ENCODE results near the gene CABYR.

Gene CABYR

DNA sequence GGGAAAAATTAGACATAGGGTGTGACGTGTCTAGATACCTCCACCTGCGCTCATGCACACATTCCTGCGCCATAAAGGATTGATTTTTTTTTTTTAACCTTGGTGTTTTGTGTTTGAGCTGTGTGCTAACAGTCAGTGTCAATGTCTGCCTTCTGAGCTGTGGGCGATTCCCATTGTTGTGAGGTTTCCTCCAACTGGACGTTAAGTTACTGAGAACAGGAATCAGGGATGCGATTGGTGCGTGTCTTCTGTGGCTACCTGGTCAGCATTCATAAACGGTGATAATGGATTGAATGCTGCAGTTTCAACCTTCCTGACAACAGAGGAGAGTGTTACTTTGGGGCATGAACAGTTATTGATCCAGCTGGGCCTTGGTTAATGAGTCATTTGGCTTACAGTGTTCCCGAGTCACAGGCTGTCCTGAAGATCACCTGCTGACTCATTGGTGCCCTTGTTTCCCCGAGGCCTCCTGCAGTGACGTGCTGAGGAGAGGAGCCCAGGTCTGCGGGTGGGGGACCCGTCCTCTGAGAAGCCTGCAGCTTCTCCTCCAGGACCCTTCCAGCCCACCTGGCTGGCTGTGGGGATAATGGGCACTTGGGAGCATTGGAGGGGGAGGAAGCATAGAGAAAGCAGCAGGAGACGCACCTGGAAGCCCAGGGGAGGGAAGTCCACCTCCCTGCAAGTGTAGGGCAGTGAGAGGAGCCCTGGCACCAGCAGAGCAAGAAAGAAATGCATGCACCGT lies 25.8 kb upstream of the CABYR start:
- ChIA-PET CTCF (interaction anchor here (0.6 to 2.6 kb wide), 3 partner anchors 9 to 376 kb away, joined by 3 to 14 read pairs (median 3); no protein-coding TSS in a partner anchor), POLR2A (interaction anchor here (1.1 kb wide), 1 partner anchor 26 kb away, joined by 3 read pairs; the partner anchor contains the start of gene CABYR)
- Histone ChIP-seq H3K4me1 (ENCODE audit: control insufficient read depth, insufficient read depth, low read length) (no peaks in the 10 kb centered on the region), H3K27ac (ENCODE audit: extremely low read depth, low read depth, low read length) (no peak overlapping the region), H3K9me3 (ENCODE audit: control insufficient read depth, insufficient read depth, low read depth, low read length) (no peaks in the 10 kb centered on the region), H3K36me3 (ENCODE audit: control insufficient read depth in 2 of 2, insufficient read depth in 1 of 2, low read length in 2 of 2) (no peaks in the 10 kb centered on the region; a peak in 1 of 3 replicates), H3K4me3 (ENCODE audit: low read depth, low read length) (no peak overlapping the region)
- TF ChIP-seq ZIC2 (tag by site-specific recombination; IDR thresholded peaks at IDR 0.05) (peak; percentile 74), ZNF658 (tag by site-specific recombination; IDR thresholded peaks at IDR 0.05) (no peak)

DNA sequence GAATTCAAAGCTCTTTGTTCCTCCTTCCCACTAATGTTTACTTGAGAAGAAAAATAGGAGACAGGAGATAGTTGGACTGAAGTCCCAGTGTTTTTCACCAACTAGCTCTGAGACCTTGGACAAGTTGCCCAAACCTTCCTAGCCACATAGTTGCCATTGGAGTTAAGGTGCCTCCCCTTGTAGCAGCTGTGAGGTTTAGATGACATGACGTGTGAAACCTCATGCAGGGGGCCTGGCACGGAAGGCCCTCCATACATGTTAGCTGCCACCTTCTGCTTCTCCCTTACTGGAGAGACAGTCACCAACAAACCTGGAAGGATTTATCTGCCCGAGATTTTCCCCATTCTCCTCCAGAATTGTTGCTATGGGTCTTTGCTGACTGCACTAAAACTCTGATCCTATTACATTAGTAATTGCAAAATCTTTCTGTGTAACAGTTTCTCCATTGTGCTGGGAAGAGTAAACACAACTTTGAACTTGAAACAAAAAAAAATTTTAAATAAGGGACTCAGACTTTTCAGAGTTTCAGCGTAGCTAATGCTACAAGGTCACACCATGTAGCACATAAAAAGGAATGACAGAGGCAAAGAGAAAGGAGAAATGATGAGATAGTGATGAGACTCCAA lies 23.8 kb upstream of the CABYR start:
- Histone ChIP-seq H3K9me3 (ENCODE audit: control insufficient read depth, insufficient read depth, low read depth, low read length) (no peaks in the 10 kb centered on the region), H3K4me3 (ENCODE audit: low read depth, low read length) (no peak overlapping the region), H3K4me1 (ENCODE audit: control insufficient read depth, insufficient read depth, low read length) (no peaks in the 10 kb centered on the region), H3K36me3 (ENCODE audit: control insufficient read depth in 2 of 2, insufficient read depth in 1 of 2, low read length in 2 of 2) (no peaks in the 10 kb centered on the region), H3K27ac (ENCODE audit: extremely low read depth, low read depth, low read length) (no peak overlapping the region)
- CTCF ChIA-PET, result interaction anchor here (0.7 to 2.6 kb wide), 3 partner anchors 38 to 412 kb away, joined by 3 to 14 read pairs (median 3); no protein-coding TSS in a partner anchor
- TF ChIP-seq ZNF416 (tag by site-specific recombination; IDR thresholded peaks at IDR 0.05) (no peak), ZNF658 (tag by site-specific recombination; IDR thresholded peaks at IDR 0.05) (no peak)
- TF ChIP-seq, protein P1, sequence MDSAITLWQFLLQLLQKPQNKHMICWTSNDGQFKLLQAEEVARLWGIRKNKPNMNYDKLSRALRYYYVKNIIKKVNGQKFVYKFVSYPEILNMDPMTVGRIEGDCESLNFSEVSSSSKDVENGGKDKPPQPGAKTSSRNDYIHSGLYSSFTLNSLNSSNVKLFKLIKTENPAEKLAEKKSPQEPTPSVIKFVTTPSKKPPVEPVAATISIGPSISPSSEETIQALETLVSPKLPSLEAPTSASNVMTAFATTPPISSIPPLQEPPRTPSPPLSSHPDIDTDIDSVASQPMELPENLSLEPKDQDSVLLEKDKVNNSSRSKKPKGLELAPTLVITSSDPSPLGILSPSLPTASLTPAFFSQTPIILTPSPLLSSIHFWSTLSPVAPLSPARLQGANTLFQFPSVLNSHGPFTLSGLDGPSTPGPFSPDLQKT (IDR thresholded peaks at IDR 0.05; ENCODE audit: borderline replicate concordance, low read depth, low read length), result no peak
- TF ChIP-seq, protein P2, sequence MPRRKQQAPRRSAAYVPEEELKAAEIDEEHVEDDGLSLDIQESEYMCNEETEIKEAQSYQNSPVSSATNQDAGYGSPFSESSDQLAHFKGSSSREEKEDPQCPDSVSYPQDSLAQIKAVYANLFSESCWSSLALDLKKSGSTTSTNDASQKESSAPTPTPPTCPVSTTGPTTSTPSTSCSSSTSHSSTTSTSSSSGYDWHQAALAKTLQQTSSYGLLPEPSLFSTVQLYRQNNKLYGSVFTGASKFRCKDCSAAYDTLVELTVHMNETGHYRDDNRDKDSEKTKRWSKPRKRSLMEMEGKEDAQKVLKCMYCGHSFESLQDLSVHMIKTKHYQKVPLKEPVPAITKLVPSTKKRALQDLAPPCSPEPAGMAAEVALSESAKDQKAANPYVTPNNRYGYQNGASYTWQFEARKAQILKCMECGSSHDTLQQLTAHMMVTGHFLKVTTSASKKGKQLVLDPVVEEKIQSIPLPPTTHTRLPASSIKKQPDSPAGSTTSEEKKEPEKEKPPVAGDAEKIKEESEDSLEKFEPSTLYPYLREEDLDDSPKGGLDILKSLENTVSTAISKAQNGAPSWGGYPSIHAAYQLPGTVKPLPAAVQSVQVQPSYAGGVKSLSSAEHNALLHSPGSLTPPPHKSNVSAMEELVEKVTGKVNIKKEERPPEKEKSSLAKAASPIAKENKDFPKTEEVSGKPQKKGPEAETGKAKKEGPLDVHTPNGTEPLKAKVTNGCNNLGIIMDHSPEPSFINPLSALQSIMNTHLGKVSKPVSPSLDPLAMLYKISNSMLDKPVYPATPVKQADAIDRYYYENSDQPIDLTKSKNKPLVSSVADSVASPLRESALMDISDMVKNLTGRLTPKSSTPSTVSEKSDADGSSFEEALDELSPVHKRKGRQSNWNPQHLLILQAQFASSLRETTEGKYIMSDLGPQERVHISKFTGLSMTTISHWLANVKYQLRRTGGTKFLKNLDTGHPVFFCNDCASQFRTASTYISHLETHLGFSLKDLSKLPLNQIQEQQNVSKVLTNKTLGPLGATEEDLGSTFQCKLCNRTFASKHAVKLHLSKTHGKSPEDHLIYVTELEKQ (tag by site-specific recombination; IDR thresholded peaks at IDR 0.05; ENCODE audit: borderline replicate concordance), result no peak
- TF ChIP-seq, protein P3, sequence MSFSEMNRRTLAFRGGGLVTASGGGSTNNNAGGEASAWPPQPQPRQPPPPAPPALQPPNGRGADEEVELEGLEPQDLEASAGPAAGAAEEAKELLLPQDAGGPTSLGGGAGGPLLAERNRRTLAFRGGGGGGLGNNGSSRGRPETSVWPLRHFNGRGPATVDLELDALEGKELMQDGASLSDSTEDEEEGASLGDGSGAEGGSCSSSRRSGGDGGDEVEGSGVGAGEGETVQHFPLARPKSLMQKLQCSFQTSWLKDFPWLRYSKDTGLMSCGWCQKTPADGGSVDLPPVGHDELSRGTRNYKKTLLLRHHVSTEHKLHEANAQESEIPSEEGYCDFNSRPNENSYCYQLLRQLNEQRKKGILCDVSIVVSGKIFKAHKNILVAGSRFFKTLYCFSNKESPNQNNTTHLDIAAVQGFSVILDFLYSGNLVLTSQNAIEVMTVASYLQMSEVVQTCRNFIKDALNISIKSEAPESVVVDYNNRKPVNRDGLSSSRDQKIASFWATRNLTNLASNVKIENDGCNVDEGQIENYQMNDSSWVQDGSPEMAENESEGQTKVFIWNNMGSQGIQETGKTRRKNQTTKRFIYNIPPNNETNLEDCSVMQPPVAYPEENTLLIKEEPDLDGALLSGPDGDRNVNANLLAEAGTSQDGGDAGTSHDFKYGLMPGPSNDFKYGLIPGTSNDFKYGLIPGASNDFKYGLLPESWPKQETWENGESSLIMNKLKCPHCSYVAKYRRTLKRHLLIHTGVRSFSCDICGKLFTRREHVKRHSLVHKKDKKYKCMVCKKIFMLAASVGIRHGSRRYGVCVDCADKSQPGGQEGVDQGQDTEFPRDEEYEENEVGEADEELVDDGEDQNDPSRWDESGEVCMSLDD (tag by site-specific recombination; IDR thresholded peaks at IDR 0.05), result no peak
- POLR2A ChIA-PET, result interaction anchor here (0.7 kb wide), 1 partner anchor 24 kb away, joined by 4 read pairs; the partner anchor contains the start of gene CABYR

DNA sequence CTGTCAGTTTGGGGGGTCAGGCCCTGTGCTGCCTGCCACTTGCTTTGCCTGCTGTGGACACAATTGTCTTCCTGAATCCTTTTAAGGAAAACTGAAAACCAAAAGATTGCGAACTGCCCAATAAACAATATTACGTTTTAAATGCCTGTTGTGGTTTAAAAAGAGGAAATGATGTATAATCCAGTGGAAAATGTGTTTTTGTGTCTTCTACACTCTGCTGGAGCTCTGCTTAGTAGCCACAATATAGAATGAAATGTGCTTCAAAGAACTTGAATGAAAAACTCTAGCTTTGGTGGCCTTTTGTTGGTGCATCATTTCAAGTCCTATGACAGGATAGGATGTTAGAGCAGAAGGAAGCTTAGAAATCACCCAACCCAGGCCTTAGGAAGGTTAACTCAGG lies 23.2 kb upstream of the CABYR start:
- TF ChIP-seq ZNF426 (tag by site-specific recombination; IDR thresholded peaks at IDR 0.05) (no peak), ZBTB48 (tag by site-specific recombination; IDR thresholded peaks at IDR 0.05) (no peak), MYNN (tag by site-specific recombination; IDR thresholded peaks at IDR 0.05; ENCODE audit: borderline replicate concordance) (no peak), ZBTB17 (tag by site-specific recombination; IDR thresholded peaks at IDR 0.05) (no peak)
- Histone ChIP-seq H3K4me1 (ENCODE audit: control insufficient read depth, insufficient read depth, low read length) (no peaks in the 10 kb centered on the region), H3K36me3 (ENCODE audit: control insufficient read depth in 2 of 2, insufficient read depth in 1 of 2, low read length in 2 of 2) (peaks cover 0 to 5% of the 10 kb centered on the region in 2 experiments; a peak in 2 of 3 replicates), H3K4me3 (ENCODE audit: low read depth, low read length) (no peak overlapping the region), H3K9me3 (ENCODE audit: control insufficient read depth, insufficient read depth, low read depth, low read length) (no peaks in the 10 kb centered on the region), H3K27ac (ENCODE audit: extremely low read depth, low read depth, low read length) (no peak overlapping the region)
- CTCF ChIA-PET, result interaction anchor here (1.3 kb wide), 1 partner anchor 39 kb away, joined by 3 read pairs; no protein-coding TSS in a partner anchor
- POLR2A ChIA-PET, result interaction anchor here (1.0 kb wide), 1 partner anchor 23 kb away, joined by 3 read pairs; the partner anchor contains the start of gene CABYR
